ENCODE data around the gene TCEANC2. TPM values are rescaled to one million over a fixed set of nuclear protein-coding genes. Genes with fewer than 3 reads are reported as not detected.
"Not testable (repeated sequence)": the region's sequence is repeated elsewhere in the genome, so short reads cannot be mapped to it uniquely, and the experiment has no call there.

TCEANC2 gene
- total RNA-seq = 4.7 TPM
- long read RNA-seq, full-length matches to known transcripts = 6 of 8 reads
- long read RNA-seq, partial matches to known transcripts = 0 of 8 reads
- long read RNA-seq, other reads (novel, unspliced or antisense) = 2 of 8 reads

DNA sequence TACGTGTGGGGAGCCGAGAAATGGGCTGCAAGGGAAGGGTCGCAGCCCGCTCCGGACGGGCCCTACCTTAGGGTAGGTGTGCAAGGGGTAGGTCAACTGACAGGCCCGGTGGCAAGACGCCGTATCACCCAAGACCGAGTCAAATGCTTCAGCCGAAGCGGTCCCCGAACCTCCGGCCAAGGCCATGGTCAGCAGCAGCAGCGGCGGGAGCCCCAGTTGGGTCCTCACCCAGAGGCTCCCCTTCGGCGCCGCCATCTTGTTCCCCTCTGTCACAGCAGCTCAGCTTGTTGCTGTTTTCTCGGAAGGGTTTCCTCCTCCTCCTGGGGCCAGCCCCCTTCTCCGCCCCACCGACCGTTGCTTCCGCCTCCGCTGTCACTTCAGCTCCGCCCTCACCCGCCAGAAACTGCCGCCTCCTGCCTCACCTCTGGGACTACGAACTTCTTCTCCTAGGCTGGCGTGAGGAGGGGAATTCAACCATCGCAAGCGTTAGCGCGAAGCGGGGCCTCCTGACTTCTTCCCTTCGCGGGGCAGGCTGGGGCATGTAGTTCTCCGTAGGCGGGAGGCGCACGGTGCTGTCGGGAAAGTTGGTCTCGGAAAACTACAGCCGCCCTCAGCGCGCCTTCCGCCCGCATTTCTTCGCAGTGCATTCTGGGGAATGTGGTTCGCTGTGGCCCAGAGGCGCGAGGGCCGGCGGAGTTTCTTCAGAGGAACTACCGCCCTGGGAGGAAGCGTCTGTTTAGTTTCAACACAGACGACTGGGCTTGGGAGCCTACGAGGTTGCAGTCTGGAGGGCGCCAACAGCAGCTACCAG, at the start of gene TCEANC2, which contains the start of gene TMEM59:
Gene TCEANC2 (plus strand): TSS at position 675 of the 811 bp plus-strand sequence. CDS start 815 bp downstream, outside the sequence.
Gene TMEM59 (minus strand): TSS at position 271 of the 811 bp plus-strand sequence. CDS start 16 bp downstream, at position 255.
- peak; percentile 99 for DNase-seq
- Histone ChIP-seq H3K27me3 (no peaks in the 10 kb centered on the region), H3K27ac (peak within 1 kb of the TSS; percentile 98), H3K36me3 (no peaks in the 10 kb centered on the region), H3K9me3 (no peaks in the 10 kb centered on the region), H3K4me1 (peaks cover 43% of the 10 kb centered on the region), H3K4me3 (peak within 1 kb of the TSS; percentile 91)
- intact Hi-C loops (cut with DNase I) = no loop called here
- ATAC-seq = peak; percentile 97
- TF ChIP-seq, protein P1, sequence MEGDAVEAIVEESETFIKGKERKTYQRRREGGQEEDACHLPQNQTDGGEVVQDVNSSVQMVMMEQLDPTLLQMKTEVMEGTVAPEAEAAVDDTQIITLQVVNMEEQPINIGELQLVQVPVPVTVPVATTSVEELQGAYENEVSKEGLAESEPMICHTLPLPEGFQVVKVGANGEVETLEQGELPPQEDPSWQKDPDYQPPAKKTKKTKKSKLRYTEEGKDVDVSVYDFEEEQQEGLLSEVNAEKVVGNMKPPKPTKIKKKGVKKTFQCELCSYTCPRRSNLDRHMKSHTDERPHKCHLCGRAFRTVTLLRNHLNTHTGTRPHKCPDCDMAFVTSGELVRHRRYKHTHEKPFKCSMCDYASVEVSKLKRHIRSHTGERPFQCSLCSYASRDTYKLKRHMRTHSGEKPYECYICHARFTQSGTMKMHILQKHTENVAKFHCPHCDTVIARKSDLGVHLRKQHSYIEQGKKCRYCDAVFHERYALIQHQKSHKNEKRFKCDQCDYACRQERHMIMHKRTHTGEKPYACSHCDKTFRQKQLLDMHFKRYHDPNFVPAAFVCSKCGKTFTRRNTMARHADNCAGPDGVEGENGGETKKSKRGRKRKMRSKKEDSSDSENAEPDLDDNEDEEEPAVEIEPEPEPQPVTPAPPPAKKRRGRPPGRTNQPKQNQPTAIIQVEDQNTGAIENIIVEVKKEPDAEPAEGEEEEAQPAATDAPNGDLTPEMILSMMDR (IDR thresholded peaks at IDR 0.05) = no peak

DNA sequence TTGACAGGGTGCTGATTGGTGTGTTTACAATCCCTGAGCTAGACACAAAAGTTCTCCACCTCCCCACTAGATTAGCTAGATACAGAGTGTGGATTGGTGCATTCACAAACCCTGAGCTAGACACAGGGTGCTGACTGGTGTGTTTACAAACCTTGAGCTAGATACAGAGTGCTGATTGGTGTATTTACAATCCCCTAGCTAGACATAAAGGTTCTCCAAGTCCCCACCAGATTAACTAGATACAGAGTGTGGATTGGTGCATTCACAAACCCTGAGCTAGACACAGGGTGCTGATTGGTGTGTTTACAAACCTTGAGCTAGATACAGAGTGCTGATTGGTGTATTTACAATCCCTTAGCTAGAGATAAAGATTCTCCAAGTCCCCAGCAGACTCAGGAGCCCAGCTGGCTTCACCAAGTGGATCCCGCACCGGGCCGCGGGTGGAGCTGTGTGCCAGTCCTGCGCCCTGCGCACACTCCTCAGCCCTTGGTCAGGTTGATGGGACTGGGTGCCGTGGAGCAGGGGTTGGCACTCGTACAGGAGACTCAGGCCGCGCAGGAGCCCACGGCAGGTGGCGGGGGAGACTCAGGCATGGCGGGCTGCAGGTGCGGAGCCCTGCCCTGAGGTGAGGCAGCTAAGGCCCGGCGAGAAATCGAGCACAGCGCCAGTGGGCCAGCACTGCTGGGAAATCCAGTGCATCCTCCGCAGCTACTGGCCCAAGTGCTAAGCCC, 49.5 kb upstream of the TCEANC2 start:
- H3K9me3 ChIP-seq; H3K4me3 ChIP-seq; H3K4me1 ChIP-seq; H3K36me3 ChIP-seq; H3K27ac ChIP-seq; H3K27me3 ChIP-seq; ATAC-seq; intact Hi-C loops (cut with DNase I): not testable (repeated sequence)
- DNase-seq = peak; percentile 54

DNA sequence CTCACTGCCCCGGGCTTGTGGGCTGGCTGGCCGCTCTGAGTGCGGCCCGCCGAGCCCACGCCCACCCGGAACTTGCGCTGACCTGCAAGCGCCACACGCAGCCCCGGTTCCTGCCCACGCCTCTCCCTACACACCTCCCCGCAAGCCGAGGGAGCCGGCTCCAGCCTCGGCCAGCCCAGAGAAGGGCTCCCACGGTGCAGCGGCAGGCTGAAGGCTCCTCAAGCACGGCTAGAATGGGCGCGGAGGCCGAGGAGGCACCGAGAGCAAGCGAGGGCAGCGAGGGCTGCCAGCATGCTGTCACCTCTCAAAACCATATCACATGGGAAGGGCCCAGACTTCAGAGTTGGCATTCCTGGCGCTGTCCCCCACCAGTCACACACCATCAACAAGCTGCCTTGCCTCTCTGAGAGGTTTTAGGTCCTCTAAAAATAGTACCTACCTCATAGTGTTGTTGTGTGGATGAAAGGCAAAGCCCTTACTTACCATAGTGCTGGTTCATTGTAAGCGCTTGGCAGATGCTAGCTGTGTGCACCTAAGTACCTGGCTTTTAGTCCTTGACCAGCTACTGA, 48.8 kb upstream of the TCEANC2 start:
- peaks cover 5% of the 10 kb centered on the region for H3K4me1 ChIP-seq
- no peaks in the 10 kb centered on the region for H3K27me3 ChIP-seq
- TF ChIP-seq, protein P1 (IDR thresholded peaks at IDR 0.05) = no peak
- no peak overlapping the region for H3K4me3 ChIP-seq
- intact Hi-C loops (cut with DNase I) = no loop called here
- H3K36me3 ChIP-seq = no peaks in the 10 kb centered on the region
- H3K9me3 ChIP-seq = no peaks in the 10 kb centered on the region
- DNase-seq = peak; percentile 42
- H3K27ac ChIP-seq = no peak overlapping the region
- no peak for ATAC-seq

DNA sequence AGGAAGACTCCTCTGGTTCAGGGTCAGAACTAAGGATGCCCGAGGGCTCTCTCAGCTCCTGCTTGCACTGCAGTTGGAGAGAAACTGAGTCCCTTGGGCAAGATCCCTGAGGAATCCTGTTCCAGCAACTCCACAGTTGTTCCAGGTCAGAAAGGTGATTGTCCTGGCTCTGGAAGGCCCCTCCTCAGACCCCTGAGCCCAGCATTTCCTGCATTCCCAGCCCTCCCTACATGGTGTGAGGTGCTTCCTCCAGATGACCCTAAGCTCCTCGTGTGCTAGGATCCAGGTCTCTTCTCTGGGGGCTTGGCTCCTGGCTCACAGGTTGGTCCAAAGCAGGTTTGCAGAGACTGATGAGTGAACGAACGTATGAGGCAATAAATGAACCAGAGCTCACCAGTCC, 46.9 kb upstream of the TCEANC2 start:
- ATAC-seq (no peak), DNase-seq (peak; percentile 10)

DNA sequence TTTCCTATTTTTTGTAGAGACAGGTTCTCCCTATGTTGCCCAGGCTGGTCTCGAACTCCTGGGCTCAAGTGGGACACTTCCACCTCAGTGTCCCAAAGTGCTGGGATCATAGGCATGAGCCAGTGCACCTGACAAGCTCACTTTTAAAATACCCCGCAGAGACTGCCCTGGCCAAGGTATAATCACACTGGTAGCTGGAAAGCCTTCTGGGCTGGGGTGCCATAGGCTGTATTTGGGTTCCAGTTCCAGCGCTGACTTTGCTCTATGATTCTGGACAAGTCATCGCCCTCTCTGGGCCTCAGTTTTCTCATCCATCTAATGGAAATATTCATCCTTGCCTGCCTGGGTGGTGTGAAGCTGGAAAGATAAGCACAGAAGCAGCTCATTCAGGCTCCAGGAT, 45.8 kb upstream of the TCEANC2 start:
- DNase-seq (peak; percentile 9), ATAC-seq (no peak)
- TF ChIP-seq, protein P1 (IDR thresholded peaks at IDR 0.05) = no peak
- Histone ChIP-seq H3K27me3 (peaks cover 3% of the 10 kb centered on the region), H3K4me1 (no peaks in the 10 kb centered on the region), H3K4me3 (no peak overlapping the region), H3K27ac (no peak overlapping the region), H3K9me3 (no peaks in the 10 kb centered on the region), H3K36me3 (no peaks in the 10 kb centered on the region)
- intact Hi-C loops (cut with DNase I) = no loop called here

More for the DNA sequence above, 46.9 kb upstream of the TCEANC2 start:
- Histone ChIP-seq H3K36me3 (no peaks in the 10 kb centered on the region), H3K27ac (no peak overlapping the region), H3K27me3 (peaks cover 3% of the 10 kb centered on the region), H3K4me1 (peaks cover 5% of the 10 kb centered on the region), H3K9me3 (no peaks in the 10 kb centered on the region), H3K4me3 (no peak overlapping the region)
- intact Hi-C loops (cut with DNase I) = no loop called here
- TF ChIP-seq, protein P1 (IDR thresholded peaks at IDR 0.05) = no peak
